Fibroblast of villous mesenchyme (primary cell): ENCODE results near the gene C20orf202. TPM values are rescaled to one million over a fixed set of nuclear protein-coding genes. Genes with fewer than 3 reads are reported as not detected.

Experiments used
- DNase-seq: peaks from one replicate; pipeline ENCODE4 v3.0.0-alpha.2; 2010; ENCODE audit warnings: low read depth
- H3K4me3 ChIP-seq: 2 replicates; pipeline ENCODE4 v1.5.1; 2011; ENCODE audit warnings: low read depth, mild to moderate bottlenecking, low read length
- CTCF ChIP-seq: IDR thresholded peaks from 2 replicates; pipeline ENCODE4 v1.5.1; 2012; ENCODE audit warnings: low read depth, mild to moderate bottlenecking, low read length; ENCODE audit not compliant: insufficient read depth
- total RNA-seq: library from RNA; depleted of rRNA; stranded (reverse); fragments of >200 nt; gene quantifications from 2 replicates; pipeline ENCODE4 v1.2.3, GENCODE V29; 2012

Gene C20orf202
- under 0.01 TPM in 1 of 2 replicates, not detected in the other for total RNA-seq

- no peak for TF ChIP-seq CTCF
- H3K4me3 ChIP-seq, result no peak within 1 kb of the TSS
- no peak for DNase-seq
Observed at GRCh38 chr20:1202762-1203504, at the start of gene C20orf202. TSS of gene C20orf202 (plus strand) at chr20:1203454. CDS start at chr20:1203586, 132 bp downstream.

GRCh38 chr20:1154226-1154625, 49.0 kb upstream of the C20orf202 start:
- no peak for DNase-seq
- H3K4me3 ChIP-seq, result no peak overlapping the region
- TF ChIP-seq CTCF, result no peak

GRCh38 chr20:1154691-1155090, 48.6 kb upstream of the C20orf202 start:
- no peak for DNase-seq
- no peak for TF ChIP-seq CTCF
- no peak overlapping the region for H3K4me3 ChIP-seq

- TF ChIP-seq CTCF, result no peak
- no peak overlapping the region for H3K4me3 ChIP-seq
- DNase-seq, result no peak
Observed at GRCh38 chr20:1155342-1155741, 47.9 kb upstream of the C20orf202 start.

GRCh38 chr20:1160496-1160895, 42.8 kb upstream of the C20orf202 start:
- TF ChIP-seq CTCF, result no peak
- H3K4me3 ChIP-seq, result no peak overlapping the region
- no peak for DNase-seq

GRCh38 chr20:1160991-1161390, 42.3 kb upstream of the C20orf202 start:
- DNase-seq, result no peak
- no peak overlapping the region for H3K4me3 ChIP-seq
- TF ChIP-seq CTCF, result no peak

GRCh38 chr20:1163105-1163504, 40.1 kb upstream of the C20orf202 start:
- H3K4me3 ChIP-seq, result no peak overlapping the region
- TF ChIP-seq CTCF, result no peak
- no peak for DNase-seq
